ENCODE measurements around the gene OR52J3.

The OR52J3 gene

DNA sequence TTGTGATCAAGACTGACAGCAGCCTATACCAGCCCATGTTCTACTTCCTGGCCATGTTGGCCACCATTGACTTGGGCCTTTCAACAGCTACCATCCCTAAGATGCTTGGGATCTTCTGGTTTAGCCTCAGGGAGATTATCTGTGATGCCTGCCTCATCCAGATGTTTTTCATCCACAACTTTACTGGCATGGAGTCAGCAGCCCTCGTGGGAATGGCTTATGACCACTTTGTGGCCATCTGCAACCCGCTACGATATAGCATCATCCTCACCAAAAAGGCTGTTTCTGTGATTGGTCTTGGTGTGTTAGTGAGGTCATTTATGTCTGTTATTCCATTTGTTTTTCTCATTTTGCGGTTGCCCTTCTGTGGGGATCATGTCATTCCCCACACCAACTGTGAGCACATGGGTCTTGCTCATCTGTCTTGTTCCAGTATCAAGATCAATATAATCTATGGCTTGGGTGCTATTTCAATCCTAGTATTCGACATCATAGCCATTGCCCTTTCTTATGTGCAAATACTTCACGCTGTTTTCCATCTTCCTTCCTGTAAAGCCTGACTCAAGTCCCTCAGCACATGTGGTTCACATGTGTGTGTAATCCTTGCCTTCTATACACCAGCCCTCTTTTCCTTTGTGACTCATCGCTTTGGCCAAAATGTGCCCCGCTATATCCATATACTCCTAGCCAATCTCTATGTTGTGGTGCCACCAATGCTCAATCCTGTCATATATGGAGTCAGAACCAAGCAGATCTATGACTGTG, 46.7 kb downstream of the OR52J3 start:
- no peak overlapping the region for H3K4me3 ChIP-seq (ENCODE audit: low read depth, low read length)
- TF ChIP-seq, protein P1, sequence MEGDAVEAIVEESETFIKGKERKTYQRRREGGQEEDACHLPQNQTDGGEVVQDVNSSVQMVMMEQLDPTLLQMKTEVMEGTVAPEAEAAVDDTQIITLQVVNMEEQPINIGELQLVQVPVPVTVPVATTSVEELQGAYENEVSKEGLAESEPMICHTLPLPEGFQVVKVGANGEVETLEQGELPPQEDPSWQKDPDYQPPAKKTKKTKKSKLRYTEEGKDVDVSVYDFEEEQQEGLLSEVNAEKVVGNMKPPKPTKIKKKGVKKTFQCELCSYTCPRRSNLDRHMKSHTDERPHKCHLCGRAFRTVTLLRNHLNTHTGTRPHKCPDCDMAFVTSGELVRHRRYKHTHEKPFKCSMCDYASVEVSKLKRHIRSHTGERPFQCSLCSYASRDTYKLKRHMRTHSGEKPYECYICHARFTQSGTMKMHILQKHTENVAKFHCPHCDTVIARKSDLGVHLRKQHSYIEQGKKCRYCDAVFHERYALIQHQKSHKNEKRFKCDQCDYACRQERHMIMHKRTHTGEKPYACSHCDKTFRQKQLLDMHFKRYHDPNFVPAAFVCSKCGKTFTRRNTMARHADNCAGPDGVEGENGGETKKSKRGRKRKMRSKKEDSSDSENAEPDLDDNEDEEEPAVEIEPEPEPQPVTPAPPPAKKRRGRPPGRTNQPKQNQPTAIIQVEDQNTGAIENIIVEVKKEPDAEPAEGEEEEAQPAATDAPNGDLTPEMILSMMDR (IDR thresholded peaks at IDR 0.05; ENCODE audit: low read depth, low read length): no peak

DNA sequence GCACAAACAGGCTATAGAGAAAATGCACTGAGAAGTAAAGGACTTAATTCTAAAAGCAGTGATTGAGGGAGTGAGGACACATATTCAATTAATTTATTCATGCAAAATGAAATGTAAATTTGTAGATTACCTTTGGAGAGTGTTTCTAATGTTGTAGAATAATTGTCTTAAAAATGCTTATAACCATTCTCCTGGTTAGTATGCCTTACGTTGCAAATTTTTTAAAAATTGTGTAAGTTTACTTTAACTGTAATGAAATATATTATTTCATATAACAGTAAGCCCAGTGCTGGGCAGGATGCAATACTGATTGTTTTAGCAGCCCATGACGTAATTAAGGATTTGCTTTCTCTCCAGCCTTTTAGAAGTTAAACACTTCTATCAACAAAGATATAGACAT, 49.7 kb downstream of the OR52J3 start:
- no peak overlapping the region for H3K4me3 ChIP-seq (ENCODE audit: low read depth, low read length)
- TF ChIP-seq, protein P1 (IDR thresholded peaks at IDR 0.05; ENCODE audit: low read depth, low read length): no peak

All from WI38 (cell line).